ENCODE results near the gene ELP4.

- TF ChIP-seq CTCF (IDR thresholded peaks at IDR 0.05; ENCODE audit: low read depth, low read length) = no peak
- no peak for TF ChIP-seq POLR2A (IDR thresholded peaks at IDR 0.05; ENCODE audit: extremely low read depth, insufficient read length)
Observed at GRCh38 chr11:31817054-31817620, 307.6 kb downstream of the ELP4 start.

All from NB4 (cell line).